GM23338 (cell line): ENCODE results near the gene CPAMD8.

Source experiments
- CREB1 ChIP-seq: fragments of 250-450 bp; sonication (Bioruptor Pico); IDR thresholded peaks from 2 replicates; pipeline ENCODE4 v1.5.0; 2020; ENCODE audit warnings: low read depth, mild to moderate bottlenecking, moderate library complexity
- CTCF ChIP-seq, 2 experiments: fragments of 200-600 bp in 1 of 2; sonication (generic) in 1 of 2; conservative IDR thresholded peaks; 2 replicates each; pipeline versions ENCODE4 v1.5.1 to v1.6.1; 2016 to 2017; ENCODE audit warnings: antibody characterized with exemption in 2 of 2, low read depth in 2 of 2, mild to moderate bottlenecking in 2 of 2, moderate library complexity in 1 of 2
- ETS1 ChIP-seq: IDR thresholded peaks from 2 replicates; pipeline ENCODE4 v1.6.1; 2016; ENCODE audit warnings: antibody characterized with exemption
- EZH2 ChIP-seq: fragments of 200-600 bp; sonication (generic); IDR thresholded peaks from one replicate; pipeline ENCODE4 v1.8.0; 2017; ENCODE audit warnings: antibody characterized with exemption, mild to moderate bottlenecking, low read depth; ENCODE audit not compliant: unreplicated experiment
- EZH2phosphoT487 ChIP-seq: fragments of 200-600 bp; sonication (generic); IDR thresholded peaks from one replicate; pipeline ENCODE4 v1.8.1; 2018; ENCODE audit warnings: antibody characterized with exemption; ENCODE audit not compliant: unreplicated experiment
- JUNB ChIP-seq: IDR thresholded peaks from one replicate; pipeline ENCODE4 v1.6.1; 2016; ENCODE audit warnings: antibody characterized with exemption; ENCODE audit not compliant: unreplicated experiment
- NANOG ChIP-seq: IDR thresholded peaks from 2 replicates; pipeline ENCODE4 v1.6.1; 2016; ENCODE audit warnings: antibody characterized with exemption, borderline replicate concordance
- POLR2AphosphoS5 ChIP-seq: IDR thresholded peaks from 2 replicates; pipeline ENCODE4 v1.6.1; 2016; ENCODE audit warnings: antibody characterized with exemption, low read depth
- REST ChIP-seq: IDR thresholded peaks from one replicate; pipeline ENCODE4 v1.6.1; 2018; ENCODE audit warnings: antibody characterized with exemption; ENCODE audit not compliant: unreplicated experiment
- ZNF331 ChIP-seq: fragments of 250-450 bp; sonication (Bioruptor Pico); IDR thresholded peaks from 2 replicates; pipeline ENCODE4 v1.5.0; 2020; ENCODE audit warnings: low read depth, mild to moderate bottlenecking, moderate library complexity
- ZNF462 ChIP-seq: fragments of 250-450 bp; sonication (Bioruptor Pico); IDR thresholded peaks from 2 replicates; pipeline ENCODE4 v1.5.0; 2020; ENCODE audit warnings: mild to moderate bottlenecking, moderate library complexity

- TF ChIP-seq CTCF (conservative IDR thresholded peaks at IDR 0.05; ENCODE audit: low read depth in 2 of 2) (no peak), EZH2phosphoT487 (no peak), POLR2AphosphoS5 (no peak), EZH2 (no peak), REST (no peak), ETS1 (no peak), CREB1 (CRISPR knock-in tag) (no peak), JUNB (no peak), NANOG (no peak), ZNF331 (CRISPR knock-in tag) (no peak), ZNF462 (no peak)
Observed at GRCh38 chr19:17004386-17004785, 22.2 kb downstream of the CPAMD8 start.
